Transverse colon (tissue), 4 donors: ENCODE results near the gene C1orf174. TPM values are rescaled to one million over a fixed set of nuclear protein-coding genes. Genes with fewer than 3 reads are reported as not detected.

Experiments used
- DNase-seq: peaks from one replicate; pipeline ENCODE4 v3.0.0-alpha.2; 2019
- H3K27ac ChIP-seq, 4 donors: fragments of 200-600 bp; sonication (generic); 2 replicates each; pipeline ENCODE4 v1.5.1; 2016 to 2018; ENCODE audit warnings: inconsistent platforms in 4 of 4
- H3K27me3 ChIP-seq: fragments of 200-600 bp; sonication (generic); 2 replicates; pipeline ENCODE4 v1.5.1; 2017; ENCODE audit warnings: inconsistent platforms
- H3K36me3 ChIP-seq, 4 donors: fragments of 200-600 bp; sonication (generic); 2 replicates each; pipeline ENCODE4 v1.5.1; 2017 to 2019; ENCODE audit warnings: inconsistent platforms in 4 of 4
- H3K4me1 ChIP-seq, 4 donors: fragments of 200-600 bp; sonication (generic); 2 replicates each; pipeline ENCODE4 v1.5.1; 2017 to 2020; ENCODE audit warnings: inconsistent platforms in 4 of 4
- H3K4me3 ChIP-seq, 4 donors: fragments of 200-600 bp; sonication (generic); 1 replicate in 1 of 4; 2 replicates in 3 of 4; pipeline versions ENCODE4 v1.5.1 to v1.6.1; 2017 to 2019; ENCODE audit warnings: inconsistent platforms in 4 of 4
- H3K9me3 ChIP-seq, 2 donors: fragments of 200-600 bp; sonication (generic); 2 replicates each; pipeline ENCODE4 v1.5.1; 2017 to 2019; ENCODE audit warnings: inconsistent platforms in 2 of 2
- CTCF ChIP-seq, 5 experiments: fragments of 200-600 bp in 3 of 5; fragments of 450-650 bp in 2 of 5; sonication (generic) in 3 of 5; IDR thresholded peaks; 1 replicate in 2 of 5; 2 replicates in 3 of 5; pipeline ENCODE4 v1.5.1; 2016 to 2017; ENCODE audit warnings: antibody characterized with exemption in 5 of 5, inconsistent platforms in 3 of 5, mild to moderate bottlenecking in 2 of 5, moderate library complexity in 1 of 5
- EP300 ChIP-seq: sonication (generic); formaldehyde crosslinking; IDR thresholded peaks from one replicate; pipeline ENCODE4 v1.6.1; 2017; ENCODE audit warnings: antibody characterized with exemption, low read depth
- POLR2A ChIP-seq: fragments of 450-650 bp; IDR thresholded peaks from one replicate; pipeline ENCODE4 v1.6.1; 2016; ENCODE audit warnings: antibody characterized with exemption, mild to moderate bottlenecking, moderate library complexity
- POLR2AphosphoS5 ChIP-seq, 3 donors: sonication (generic); formaldehyde crosslinking; IDR thresholded peaks; one replicate each; pipeline ENCODE4 v1.6.1; 2016; ENCODE audit warnings: antibody characterized with exemption in 3 of 3
- WGBS, 2 donors: methylation state at CpG; one replicate each; pipeline ENCODE4 v1.1.5; 2018; ENCODE audit warnings: low coverage in 1 of 2; 5-methylcytosine and 5-hydroxymethylcytosine counted together
- in situ Hi-C, 4 donors: fragments of 200-750 bp; cut with MboI; loops; one replicate each; pipeline versions ENCODE4 v1.15.0 to v1.15.1; 2017; ENCODE audit warnings: low sequenced_read_pairs in 3 of 4, low pct_ligation_motif_present in 1 of 4, low pct_unique_long_range_greater_than_20kb in 1 of 4
- intact Hi-C: fragments of 100-400 bp; cut with DNase I; formaldehyde crosslinking; loops from one replicate; pipeline ENCODE4 v1.15.1; 2023; ENCODE audit warnings: low total_unique reads
- total RNA-seq, 4 donors: library from RNA; depleted of rRNA; stranded (reverse); fragments of >200 nt; gene quantifications; one replicate each; pipeline ENCODE4 v1.1.0, GENCODE V29; 2016

The C1orf174 gene
- total RNA-seq, 4 donors from 2014 or later: 23.5 to 45.4 (median 36.6) TPM

- no peak overlapping the region for H3K4me3 ChIP-seq
- intact Hi-C loops (no loop called here), in situ Hi-C loops (no loop called here)
- H3K36me3 ChIP-seq: peaks cover 0 to 42% (median 11%) of the 10 kb centered on the region in 4 donors
- DNase-seq: no peak
- H3K9me3 ChIP-seq: peaks cover 6 to 9% of the 10 kb centered on the region in 2 donors
- no peaks in the 10 kb centered on the region for H3K27me3 ChIP-seq
- no peak overlapping the region for H3K27ac ChIP-seq
- no peaks in the 10 kb centered on the region for H3K4me1 ChIP-seq
- TF ChIP-seq POLR2A (no peak), CTCF (IDR thresholded peaks at IDR 0.05) (no peak), POLR2AphosphoS5 (IDR thresholded peaks at IDR 0.05) (no peak), EP300 (no peak)
- WGBS, 2 donors: 77% methylated on average over 3 of the region's 5 CpGs; no CpG with 5 or more reads in 1 of the 2 donors
Measured at GRCh38 chr1:3881193-3881480, 18.9 kb downstream of the C1orf174 start.

GRCh38 chr1:3880429-3881192 is 19.5 kb downstream of the C1orf174 start:
- no peaks in the 10 kb centered on the region for H3K27me3 ChIP-seq
- intact Hi-C loops: no loop called here
- 91% methylated on average over 20 of the region's 20 CpGs; no CpG with 5 or more reads in 1 of the 2 donors for WGBS, 2 donors
- H3K9me3 ChIP-seq: peaks cover 6 to 9% of the 10 kb centered on the region in 2 donors
- no peak for TF ChIP-seq POLR2A
- TF ChIP-seq CTCF (IDR thresholded peaks at IDR 0.05): no peak
- no peak for TF ChIP-seq POLR2AphosphoS5 (IDR thresholded peaks at IDR 0.05)
- TF ChIP-seq EP300: no peak
- no peak overlapping the region for H3K4me3 ChIP-seq
- no peak for DNase-seq
- H3K36me3 ChIP-seq: peaks cover 0 to 36% (median 8%) of the 10 kb centered on the region in 4 donors
- no peaks in the 10 kb centered on the region for H3K4me1 ChIP-seq
- H3K27ac ChIP-seq: no peak overlapping the region
- in situ Hi-C loops: no loop called here

- Histone ChIP-seq H3K27me3 (no peaks in the 10 kb centered on the region), H3K9me3 (peaks cover 6 to 9% of the 10 kb centered on the region in 2 donors), H3K27ac (no peak overlapping the region), H3K4me3 (no peak overlapping the region), H3K36me3 (peaks cover 0 to 34% (median 6%) of the 10 kb centered on the region in 4 donors), H3K4me1 (no peaks in the 10 kb centered on the region)
- in situ Hi-C loops (no loop called here), intact Hi-C loops (no loop called here)
- no peak for TF ChIP-seq POLR2A
- TF ChIP-seq EP300: no peak
- no peak for TF ChIP-seq CTCF (IDR thresholded peaks at IDR 0.05)
- no peak for TF ChIP-seq POLR2AphosphoS5 (IDR thresholded peaks at IDR 0.05)
- WGBS, 2 donors: 84 to 88% methylated on average over 3 to 9 of the region's 9 CpGs
- no peak for DNase-seq
Measured at GRCh38 chr1:3879787-3880428, 20.2 kb downstream of the C1orf174 start.

GRCh38 chr1:3879099-3879498 is 21.0 kb downstream of the C1orf174 start:
- no peak for TF ChIP-seq EP300
- no peak for TF ChIP-seq POLR2A
- in situ Hi-C loops: no loop called here
- no peak for DNase-seq
- 96% methylated on average over 7 of the region's 7 CpGs; no CpG with 5 or more reads in 1 of the 2 donors for WGBS, 2 donors
- no peak overlapping the region for H3K27ac ChIP-seq
- no peak overlapping the region for H3K4me3 ChIP-seq
- no peaks in the 10 kb centered on the region for H3K4me1 ChIP-seq
- peaks cover 0 to 30% (median 6%) of the 10 kb centered on the region in 4 donors for H3K36me3 ChIP-seq
- H3K27me3 ChIP-seq: no peaks in the 10 kb centered on the region
- intact Hi-C loops: no loop called here
- H3K9me3 ChIP-seq: peaks cover 6 to 9% of the 10 kb centered on the region in 2 donors
